ENCODE data around the gene KCTD16. TPM values are rescaled to one million over a fixed set of nuclear protein-coding genes. Genes with fewer than 3 reads are reported as not detected.

KCTD16 gene
- total RNA-seq, 8 experiments from 2014 or later = 0.09 to 10.6 (median 1.8) TPM

DNA sequence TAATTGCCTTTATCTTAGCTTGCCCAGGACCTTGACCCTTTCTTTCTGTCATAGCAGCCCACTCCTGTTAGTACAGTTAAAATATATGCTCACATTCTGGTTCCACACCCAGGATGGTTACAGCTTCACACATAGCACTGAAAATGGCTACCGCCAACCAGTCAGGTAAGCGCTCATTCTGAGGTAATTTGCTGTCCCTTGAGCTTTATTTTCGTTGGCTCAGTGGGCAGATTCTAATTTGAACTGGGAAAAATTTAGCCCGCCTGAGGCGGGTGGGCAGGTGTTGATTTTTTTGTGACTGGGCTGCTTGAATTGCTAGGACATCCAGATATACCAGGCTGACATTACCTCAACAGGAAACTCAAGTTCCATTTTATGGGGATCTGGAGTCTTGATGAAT, 137.5 kb downstream of the KCTD16 start:
- H3K4me1 ChIP-seq (replicated peaks in 1 of 2) = peaks cover 0 to 7% of the 10 kb centered on the region in 2 donors
- H3K4me3 ChIP-seq = no peak overlapping the region
- 7 to 100% (median 50%) methylated on average over 1 to 5 of the region's 5 CpGs; no CpG with 5 or more reads in 3 of the 10 experiments for WGBS, 10 experiments
- H3K27ac ChIP-seq = no peak overlapping the region
- ATAC-seq (replicated peaks in 6 of 8) = no peak
- in situ Hi-C loops (cut with MboI; ENCODE audit: low pct_unique_long_range_greater_than_20kb in 2 of 9, low sequenced_read_pairs in 9 of 9, unreplicated experiment in 9 of 9) = no loop called here

DNA sequence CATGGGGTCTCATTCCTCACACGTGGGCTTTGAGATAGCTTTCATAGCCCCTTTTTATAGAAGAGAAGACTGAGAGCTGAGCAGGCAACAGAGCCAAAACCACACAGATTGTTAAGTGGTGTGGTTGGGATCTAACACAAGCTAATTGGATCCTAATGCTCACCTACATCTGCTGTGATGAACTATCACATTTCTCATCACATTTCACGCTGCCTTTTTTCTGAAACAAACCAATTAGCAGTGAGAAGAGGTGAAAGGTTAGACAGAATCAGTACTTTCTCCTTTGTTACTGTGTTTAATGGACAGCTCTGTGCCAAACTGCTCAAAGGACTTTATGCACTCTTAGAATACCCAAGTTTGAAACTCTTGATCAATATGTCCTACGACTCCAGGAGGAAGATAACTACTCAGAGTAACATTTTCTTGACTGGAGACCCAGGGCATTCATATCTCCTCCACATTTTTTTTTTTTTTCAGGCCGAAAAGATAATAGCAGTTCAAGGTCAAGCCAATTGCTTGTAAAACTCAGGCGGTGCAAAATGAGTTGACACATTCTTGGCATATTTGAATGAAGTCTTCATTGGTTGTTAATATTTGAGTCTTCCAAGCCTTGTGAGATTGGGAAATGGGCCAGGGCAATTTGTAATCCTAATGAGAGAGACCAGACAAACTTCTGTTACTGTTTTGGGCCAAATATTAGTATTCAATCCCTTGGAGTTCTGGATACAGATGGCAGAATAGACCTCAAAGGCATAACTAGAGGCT, 138.4 kb downstream of the KCTD16 start:
- H3K27ac ChIP-seq = no peak overlapping the region
- no peak for ATAC-seq (replicated peaks in 6 of 8)
- in situ Hi-C loops (cut with MboI; ENCODE audit: low pct_unique_long_range_greater_than_20kb in 2 of 9, low sequenced_read_pairs in 9 of 9, unreplicated experiment in 9 of 9) = no loop called here
- no peak overlapping the region for H3K4me3 ChIP-seq
- peaks cover 0 to 7% of the 10 kb centered on the region in 2 donors for H3K4me1 ChIP-seq (replicated peaks in 1 of 2)
- 7 to 95% (median 81%) methylated on average over 2 to 5 of the region's 5 CpGs for WGBS, 10 experiments

DNA sequence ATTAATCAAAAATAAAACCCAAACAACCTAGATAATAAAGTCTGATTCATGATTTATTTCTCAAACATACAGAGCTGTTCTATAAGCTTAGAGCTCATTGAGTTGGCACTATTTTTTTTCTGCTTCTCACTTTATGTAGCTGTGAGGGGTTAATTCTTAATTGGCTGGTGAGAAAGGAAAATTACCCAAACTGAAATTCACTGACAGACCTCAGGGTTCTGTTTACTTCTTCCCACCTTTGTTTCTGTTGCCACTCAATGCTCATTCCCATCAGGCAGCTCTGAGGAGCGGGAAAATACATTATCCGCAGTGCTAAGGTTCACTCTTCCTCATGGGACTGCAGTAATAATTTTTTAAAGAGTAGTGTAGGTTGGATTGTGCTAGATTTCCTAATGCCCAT, 139.9 kb downstream of the KCTD16 start:
- in situ Hi-C loops (cut with MboI; ENCODE audit: low pct_unique_long_range_greater_than_20kb in 2 of 9, low sequenced_read_pairs in 9 of 9, unreplicated experiment in 9 of 9) = no loop called here
- ATAC-seq (replicated peaks in 6 of 8) = no peak

DNA sequence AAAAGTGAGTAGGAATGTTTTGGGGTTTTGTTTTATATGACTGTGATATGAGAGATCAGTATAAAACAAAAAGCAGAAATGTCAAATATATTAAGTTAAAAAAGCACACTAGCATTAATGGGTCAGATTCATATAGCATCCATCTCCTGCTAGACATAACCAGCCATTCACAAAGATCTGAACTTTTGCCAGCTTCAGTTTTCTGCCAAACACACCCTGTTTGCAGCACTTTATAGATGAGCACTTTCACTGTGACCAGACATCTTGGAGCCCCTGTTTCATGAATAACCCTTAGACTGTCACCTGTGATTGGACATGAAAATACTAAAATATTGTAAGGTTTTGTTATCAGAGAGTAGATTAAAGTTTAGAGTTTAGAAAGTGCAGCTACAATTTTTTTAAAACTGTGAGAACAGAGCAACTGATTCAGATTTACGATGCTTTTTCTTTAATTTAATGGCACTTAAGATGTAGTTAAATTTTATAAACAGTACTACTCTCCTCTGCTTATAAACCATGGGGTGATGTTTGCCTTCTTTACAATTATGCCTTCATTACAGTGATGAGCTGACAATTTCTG, 142.6 kb downstream of the KCTD16 start:
- Histone ChIP-seq H3K27ac (no peak overlapping the region), H3K4me3 (no peak overlapping the region), H3K4me1 (replicated peaks in 1 of 2) (peaks cover 0 to 1% of the 10 kb centered on the region in 2 donors)
- WGBS, 10 experiments = 0 to 100% (median 90%) methylated on average over 1 of the region's 1 CpG; no CpG with 5 or more reads in 2 of the 10 experiments
- no peak for ATAC-seq (replicated peaks in 6 of 8)
- in situ Hi-C loops (cut with MboI; ENCODE audit: low pct_unique_long_range_greater_than_20kb in 2 of 9, low sequenced_read_pairs in 9 of 9, unreplicated experiment in 9 of 9) = no loop called here

More for the DNA sequence above, 139.9 kb downstream of the KCTD16 start:
- Histone ChIP-seq H3K27ac (no peak overlapping the region), H3K4me3 (no peak overlapping the region), H3K4me1 (replicated peaks in 1 of 2) (peaks cover 0 to 7% of the 10 kb centered on the region in 2 donors)
- 0 to 100% (median 90%) methylated on average over 2 of the region's 2 CpGs; no CpG with 5 or more reads in 2 of the 10 experiments for WGBS, 10 experiments

DNA sequence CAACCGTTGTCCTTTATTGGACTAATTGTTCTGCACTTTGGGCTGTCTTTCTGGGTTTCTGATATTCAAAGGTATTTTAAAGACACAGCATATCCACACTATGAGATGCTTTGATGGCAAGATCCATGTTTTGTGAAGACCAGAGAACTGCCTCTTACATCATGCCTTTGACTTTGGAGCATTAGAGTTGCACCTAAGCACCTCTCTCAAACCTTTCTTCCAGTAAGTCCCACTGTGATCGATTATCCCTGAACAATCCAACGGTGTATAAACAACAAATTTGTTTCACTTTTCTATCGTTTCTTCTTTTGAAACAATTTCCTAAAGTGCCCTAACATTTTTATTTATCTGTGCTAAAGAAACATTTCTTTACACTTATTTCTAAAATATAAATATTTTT, 144.4 kb downstream of the KCTD16 start:
- ATAC-seq (replicated peaks in 6 of 8) = no peak
- WGBS, 10 experiments = 0 to 100% (median 86%) methylated on average over 1 to 4 of the region's 4 CpGs
- Histone ChIP-seq H3K4me1 (replicated peaks in 1 of 2) (no peaks in the 10 kb centered on the region), H3K4me3 (no peak overlapping the region), H3K27ac (no peak overlapping the region)
- in situ Hi-C loops (cut with MboI; ENCODE audit: low pct_unique_long_range_greater_than_20kb in 2 of 9, low sequenced_read_pairs in 9 of 9, unreplicated experiment in 9 of 9) = no loop called here

DNA sequence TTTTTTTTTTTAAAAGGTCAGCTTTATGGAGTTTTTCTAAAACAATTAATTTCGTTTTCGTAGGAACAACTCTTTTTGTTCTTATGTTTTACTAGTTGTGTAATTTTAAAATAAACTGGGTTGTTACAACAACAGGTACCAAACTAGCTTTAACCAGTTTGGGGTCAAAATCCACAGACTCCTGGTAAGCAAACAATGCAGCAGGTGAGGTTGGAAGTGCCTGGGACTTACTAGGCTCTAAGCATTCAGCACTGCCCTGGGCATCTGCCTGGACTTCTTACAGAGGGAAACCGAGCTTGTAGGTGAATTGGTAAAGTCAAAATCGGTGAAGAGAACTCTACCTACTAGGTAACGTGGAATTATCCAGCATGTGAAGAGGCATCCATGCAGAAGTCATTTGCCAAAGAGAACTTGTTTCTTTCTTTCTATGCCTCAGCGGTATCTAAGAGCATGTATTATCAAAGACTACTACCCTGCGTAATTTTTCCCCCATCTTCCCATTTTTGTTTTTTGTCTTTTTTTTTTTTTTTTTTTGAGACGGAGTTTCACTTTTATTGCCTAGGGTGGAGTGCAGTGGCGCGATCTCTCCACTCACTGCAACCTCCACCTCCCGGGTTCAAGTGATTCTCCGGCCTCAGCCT, 145.4 kb downstream of the KCTD16 start:
- no peaks in the 10 kb centered on the region for H3K4me1 ChIP-seq (replicated peaks in 1 of 2)
- 38 to 94% (median 88%) methylated on average over 2 to 12 of the region's 12 CpGs for WGBS, 10 experiments
- ATAC-seq (replicated peaks in 6 of 8) = no peak
- H3K4me3 ChIP-seq = no peak overlapping the region
- H3K27ac ChIP-seq = no peak overlapping the region
- in situ Hi-C loops (cut with MboI; ENCODE audit: low pct_unique_long_range_greater_than_20kb in 2 of 9, low sequenced_read_pairs in 9 of 9, unreplicated experiment in 9 of 9) = no loop called here

DNA sequence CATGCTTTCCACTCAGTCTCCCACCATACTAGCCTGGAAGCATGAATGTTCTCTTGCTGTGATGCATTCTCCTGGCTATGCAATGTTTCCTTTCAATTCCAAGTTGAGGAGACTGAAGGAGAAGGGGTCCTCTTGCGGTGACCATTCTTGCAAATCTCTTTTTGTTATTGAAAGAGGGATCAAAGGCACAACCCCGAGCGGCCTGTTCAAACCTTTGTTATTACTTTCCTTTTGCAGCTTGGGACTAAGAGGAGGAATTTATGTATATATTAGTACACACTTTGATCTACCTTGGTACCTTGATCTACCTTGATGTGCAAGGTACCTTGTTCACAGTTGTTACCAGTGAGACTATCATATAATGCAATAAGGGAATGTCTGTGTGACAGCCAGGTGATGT, 147.3 kb downstream of the KCTD16 start:
- in situ Hi-C loops (cut with MboI; ENCODE audit: low pct_unique_long_range_greater_than_20kb in 2 of 9, low sequenced_read_pairs in 9 of 9, unreplicated experiment in 9 of 9) = no loop called here
- Histone ChIP-seq H3K4me1 (replicated peaks in 1 of 2) (no peaks in the 10 kb centered on the region), H3K4me3 (no peak overlapping the region), H3K27ac (no peak overlapping the region)
- no peak for ATAC-seq (replicated peaks in 6 of 8)
- WGBS, 10 experiments = 0 to 74% (median 35%) methylated on average over 1 to 3 of the region's 3 CpGs; no CpG with 5 or more reads in 2 of the 10 experiments

DNA sequence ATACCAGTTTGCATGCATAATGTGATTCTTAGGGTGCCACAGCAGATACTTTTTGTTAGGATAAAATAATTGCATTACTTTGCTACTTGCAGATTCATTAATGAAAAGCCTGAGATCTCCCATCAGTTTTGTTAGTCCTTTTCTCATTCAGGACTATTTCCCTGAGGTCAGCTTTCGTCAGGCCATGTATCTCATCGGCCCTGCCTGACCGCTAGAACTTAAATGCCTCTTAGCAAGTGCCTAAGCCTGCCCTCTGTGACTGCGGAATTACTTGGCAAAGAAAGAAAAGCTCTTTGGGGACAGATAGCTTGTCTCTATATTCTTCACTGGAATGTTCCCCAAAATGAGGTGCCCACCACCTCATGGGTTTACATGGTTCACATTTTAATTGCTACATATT, 147.8 kb downstream of the KCTD16 start:
- H3K4me3 ChIP-seq = no peak overlapping the region
- no peak overlapping the region for H3K27ac ChIP-seq
- no peak for ATAC-seq (replicated peaks in 6 of 8)
- WGBS, 10 experiments = 28 to 63% (median 35%) methylated on average over 2 to 4 of the region's 4 CpGs; no CpG with 5 or more reads in 2 of the 10 experiments
- H3K4me1 ChIP-seq (replicated peaks in 1 of 2) = no peaks in the 10 kb centered on the region
- in situ Hi-C loops (cut with MboI; ENCODE audit: low pct_unique_long_range_greater_than_20kb in 2 of 9, low sequenced_read_pairs in 9 of 9, unreplicated experiment in 9 of 9) = no loop called here

DNA sequence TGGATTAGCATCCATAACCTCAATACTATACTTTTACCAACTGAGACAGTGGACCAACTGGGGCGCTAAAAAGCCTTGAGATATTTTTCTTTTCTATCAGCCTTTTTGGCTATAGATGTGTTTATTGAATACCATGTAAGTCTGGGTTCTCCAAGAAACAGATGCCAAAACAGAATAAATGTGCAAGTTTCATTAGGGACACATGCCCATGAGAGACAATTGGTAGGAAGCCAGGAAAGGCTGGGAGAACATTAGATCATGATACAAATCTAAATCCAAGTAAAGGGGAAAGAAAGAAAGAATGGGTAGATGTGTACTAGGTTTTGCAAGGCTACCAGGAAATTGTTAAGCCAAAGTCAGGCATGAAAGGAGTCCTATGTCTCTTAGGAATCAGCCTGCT, 152.5 kb downstream of the KCTD16 start:
- ATAC-seq (replicated peaks in 6 of 8) = no peak
- Histone ChIP-seq H3K4me1 (replicated peaks in 1 of 2) (no peaks in the 10 kb centered on the region), H3K4me3 (no peak overlapping the region), H3K27ac (no peak overlapping the region)
- in situ Hi-C loops (cut with MboI; ENCODE audit: low pct_unique_long_range_greater_than_20kb in 2 of 9, low sequenced_read_pairs in 9 of 9, unreplicated experiment in 9 of 9) = no loop called here
- WGBS, 10 experiments = 0 to 100% (median 43%) methylated on average over 1 of the region's 1 CpG; no CpG with 5 or more reads in 3 of the 10 experiments

DNA sequence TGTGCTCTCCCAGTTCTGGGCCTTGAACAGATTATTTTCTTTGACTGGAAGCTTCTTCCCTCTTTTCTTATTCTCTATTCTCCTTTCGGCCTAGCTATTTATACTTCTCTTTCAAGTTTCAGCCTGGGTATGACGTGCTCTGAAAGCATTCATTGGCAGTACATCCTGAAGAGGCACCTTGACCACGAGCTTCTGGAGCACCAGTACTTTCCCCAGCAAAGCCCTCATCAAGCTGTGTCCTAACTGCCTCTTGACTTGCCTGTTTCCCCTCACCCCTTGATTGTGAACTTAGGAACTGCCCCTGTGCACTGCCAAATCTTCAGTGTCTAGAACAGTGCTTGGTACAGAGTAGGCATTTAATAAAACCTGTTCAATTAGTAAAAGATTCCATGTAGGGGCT, 154.9 kb downstream of the KCTD16 start:
- in situ Hi-C loops (cut with MboI; ENCODE audit: low pct_unique_long_range_greater_than_20kb in 2 of 9, low sequenced_read_pairs in 9 of 9, unreplicated experiment in 9 of 9) = no loop called here
- no peak for ATAC-seq (replicated peaks in 6 of 8)
- no peak overlapping the region for H3K27ac ChIP-seq
- no peak overlapping the region for H3K4me3 ChIP-seq
- WGBS, 10 experiments = 8 to 100% (median 83%) methylated on average over 1 to 3 of the region's 3 CpGs; no CpG with 5 or more reads in 1 of the 10 experiments
- no peaks in the 10 kb centered on the region for H3K4me1 ChIP-seq (replicated peaks in 1 of 2)

DNA sequence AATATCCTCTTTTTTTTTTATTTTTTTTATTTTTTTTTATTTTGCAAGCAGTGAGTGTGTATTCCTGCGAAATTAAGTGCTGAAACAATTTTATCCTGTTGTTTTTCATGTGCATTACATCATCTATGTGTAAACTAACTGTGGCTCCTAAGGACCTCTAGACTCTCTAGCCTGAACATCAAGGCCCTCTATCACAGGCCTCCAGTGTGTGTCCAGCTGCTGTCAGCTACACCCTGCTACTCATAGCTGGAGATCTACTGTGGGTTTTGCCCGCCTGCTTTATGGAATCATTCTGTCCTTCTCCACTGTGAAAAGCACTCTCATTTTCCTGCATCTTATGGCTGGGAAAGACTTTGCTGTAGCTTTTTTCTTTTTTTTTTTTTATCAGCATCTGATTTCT, 157.8 kb downstream of the KCTD16 start:
- in situ Hi-C loops (cut with MboI; ENCODE audit: low pct_unique_long_range_greater_than_20kb in 2 of 9, low sequenced_read_pairs in 9 of 9, unreplicated experiment in 9 of 9) = no loop called here
- 0 to 100% (median 78%) methylated on average over 1 to 2 of the region's 2 CpGs; no CpG with 5 or more reads in 1 of the 10 experiments for WGBS, 10 experiments
- Histone ChIP-seq H3K27ac (no peak overlapping the region), H3K4me3 (no peak overlapping the region), H3K4me1 (replicated peaks in 1 of 2) (no peaks in the 10 kb centered on the region)
- peak in 5 of 8 experiments; percentile 48 to 94 (median 78) for ATAC-seq (replicated peaks in 6 of 8)

DNA sequence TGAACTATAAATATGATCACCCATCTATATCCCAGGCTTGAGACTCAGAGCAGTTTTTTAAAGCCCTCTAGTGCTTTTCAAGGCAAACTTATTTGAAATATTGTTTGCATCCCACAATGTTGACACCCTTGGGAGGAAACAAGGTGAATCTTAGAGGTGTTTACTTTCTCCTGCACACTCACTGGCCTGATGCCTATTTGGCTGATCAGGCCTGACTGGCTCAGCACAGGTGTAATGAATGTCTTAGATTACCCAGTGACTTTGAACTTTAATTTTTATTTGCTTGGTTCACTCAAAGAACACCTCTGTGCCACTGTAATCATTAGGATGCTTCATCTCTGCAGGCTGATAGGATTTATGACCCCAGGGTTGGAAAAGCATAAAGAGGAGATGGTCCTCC, 158.3 kb downstream of the KCTD16 start:
- no peak overlapping the region for H3K27ac ChIP-seq
- no peaks in the 10 kb centered on the region for H3K4me1 ChIP-seq (replicated peaks in 1 of 2)
- no peak for ATAC-seq (replicated peaks in 6 of 8)
- in situ Hi-C loops (cut with MboI; ENCODE audit: low pct_unique_long_range_greater_than_20kb in 2 of 9, low sequenced_read_pairs in 9 of 9, unreplicated experiment in 9 of 9) = no loop called here
- no peak overlapping the region for H3K4me3 ChIP-seq

DNA sequence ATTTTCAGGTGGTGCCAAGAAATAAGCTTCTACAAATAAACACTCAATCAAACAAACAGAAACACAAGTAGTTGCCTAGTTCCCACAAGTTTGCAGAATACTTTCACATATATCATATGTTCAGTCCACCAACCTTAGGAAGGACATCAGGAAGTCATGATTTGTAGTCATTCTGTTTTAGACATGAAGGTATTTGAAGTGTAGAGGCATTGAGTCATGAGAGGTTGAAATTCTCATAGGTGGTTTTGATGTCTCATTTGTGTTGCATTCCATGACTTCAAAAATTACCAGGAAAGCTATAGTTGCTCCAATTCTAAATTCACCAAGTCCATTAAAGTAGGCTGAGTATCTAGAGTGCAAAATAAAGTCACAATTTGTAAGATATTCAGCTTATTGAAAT, 159.0 kb downstream of the KCTD16 start:
- no peak for ATAC-seq (replicated peaks in 6 of 8)
- Histone ChIP-seq H3K27ac (no peak overlapping the region), H3K4me3 (no peak overlapping the region), H3K4me1 (replicated peaks in 1 of 2) (no peaks in the 10 kb centered on the region)
- in situ Hi-C loops (cut with MboI; ENCODE audit: low pct_unique_long_range_greater_than_20kb in 2 of 9, low sequenced_read_pairs in 9 of 9, unreplicated experiment in 9 of 9) = no loop called here
